HEK293 (cell line): ENCODE measurements around the gene RGS12.

Experiments used
- CTCF ChIA-PET: fragments of 350-600 bp; formaldehyde crosslinking; extraction: SDS; loops from one replicate; lab custom pipeline; 2021; ENCODE audit warnings: antibody characterized with exemption; lab: Yijun Ruan, JAX
- POLR2A ChIA-PET: fragments of 300-600 bp; formaldehyde crosslinking; extraction: SDS; loops from one replicate; lab custom pipeline; 2020; ENCODE audit warnings: antibody characterized with exemption, inconsistent platforms; lab: Yijun Ruan, JAX
- H3K27ac ChIP-seq: fragments of 200-500 bp; sonication (Bioruptor generic); 2 replicates; pipeline ENCODE4 v1.5.1; 2014; ENCODE audit warnings: low read depth, low read length, control low read depth, inconsistent platforms; ENCODE audit errors: extremely low read depth
- H3K36me3 ChIP-seq, 2 experiments: fragments of 200-500 bp in 1 of 2; sonication (Bioruptor generic) in 1 of 2; 1 replicate in 1 of 2; 2 replicates in 1 of 2; pipeline ENCODE4 v1.5.1; 2014 to 2017; ENCODE audit warnings: inconsistent platforms in 2 of 2, low read length in 2 of 2; ENCODE audit not compliant: control insufficient read depth in 2 of 2, insufficient read depth in 1 of 2
- H3K4me1 ChIP-seq: fragments of 200-500 bp; sonication (Bioruptor generic); 2 replicates; pipeline ENCODE4 v1.5.1; 2014; ENCODE audit warnings: mild to moderate bottlenecking, low read length, inconsistent platforms; ENCODE audit not compliant: control insufficient read depth, insufficient read depth
- H3K4me3 ChIP-seq: 2 replicates; pipeline ENCODE4 v1.5.1; 2011; ENCODE audit warnings: low read depth, mild to moderate bottlenecking, control low read depth, low read length, moderate library complexity
- H3K9me3 ChIP-seq: fragments of 200-500 bp; sonication (Bioruptor generic); 2 replicates; pipeline ENCODE4 v1.5.1; 2014; ENCODE audit warnings: low read depth, low read length, inconsistent platforms; ENCODE audit not compliant: control insufficient read depth, insufficient read depth
- EGR2 ChIP-seq: fragments of 450-650 bp; formaldehyde crosslinking; IDR thresholded peaks from 2 replicates; pipeline ENCODE4 v1.5.1; 2016; ENCODE audit warnings: low read depth, missing biosample characterization, missing genetic modification characterization
- TRIM28 ChIP-seq: IDR thresholded peaks from 2 replicates; pipeline ENCODE4 v1.6.1; 2011; ENCODE audit warnings: low read length, control low read depth, borderline replicate concordance
- ZBTB10 ChIP-seq: fragments of 450-650 bp; formaldehyde crosslinking; IDR thresholded peaks from 2 replicates; pipeline ENCODE4 v1.5.1; 2016; ENCODE audit warnings: missing biosample characterization, missing genetic modification characterization
- ZBTB11 ChIP-seq: fragments of 450-650 bp; formaldehyde crosslinking; conservative IDR thresholded peaks from 2 replicates; pipeline ENCODE4 v1.5.1; 2016; ENCODE audit warnings: low read depth, missing biosample characterization, missing genetic modification characterization
- ZBTB17 ChIP-seq: fragments of 450-650 bp; formaldehyde crosslinking; IDR thresholded peaks from 2 replicates; pipeline ENCODE4 v1.5.1; 2016; ENCODE audit warnings: missing biosample characterization, missing genetic modification characterization
- ZBTB44 ChIP-seq: fragments of 450-650 bp; IDR thresholded peaks from 2 replicates; pipeline ENCODE4 v1.5.1; 2018; ENCODE audit warnings: missing biosample characterization, mild to moderate bottlenecking, missing genetic modification characterization
- ZBTB48 ChIP-seq: fragments of 450-650 bp; formaldehyde crosslinking; IDR thresholded peaks from 2 replicates; pipeline ENCODE4 v1.5.1; 2016; ENCODE audit warnings: missing biosample characterization, missing genetic modification characterization
- ZFHX2 ChIP-seq: fragments of 450-650 bp; formaldehyde crosslinking; conservative IDR thresholded peaks from 2 replicates; pipeline ENCODE4 v1.5.1; 2016; ENCODE audit warnings: missing biosample characterization, missing genetic modification characterization
- ZFP37 ChIP-seq: fragments of 450-650 bp; formaldehyde crosslinking; IDR thresholded peaks from 2 replicates; pipeline ENCODE4 v1.5.1; 2016; ENCODE audit warnings: missing biosample characterization, missing genetic modification characterization
- ZNF112 ChIP-seq: fragments of 450-650 bp; formaldehyde crosslinking; IDR thresholded peaks from 2 replicates; pipeline ENCODE4 v1.5.0; 2017; ENCODE audit warnings: missing biosample characterization, missing genetic modification characterization
- ZNF133 ChIP-seq: fragments of 450-650 bp; formaldehyde crosslinking; IDR thresholded peaks from 2 replicates; pipeline ENCODE4 v1.5.1; 2016; ENCODE audit warnings: missing biosample characterization, missing genetic modification characterization
- ZNF280D ChIP-seq: fragments of 450-650 bp; formaldehyde crosslinking; IDR thresholded peaks from 2 replicates; pipeline ENCODE4 v1.5.1; 2016; ENCODE audit warnings: missing biosample characterization, missing genetic modification characterization
- ZNF335 ChIP-seq: fragments of 450-650 bp; formaldehyde crosslinking; conservative IDR thresholded peaks from 2 replicates; pipeline ENCODE4 v1.5.1; 2016; ENCODE audit warnings: missing biosample characterization, missing genetic modification characterization
- ZNF449 ChIP-seq: fragments of 450-650 bp; formaldehyde crosslinking; IDR thresholded peaks from 2 replicates; pipeline ENCODE4 v1.5.1; 2017; ENCODE audit warnings: missing biosample characterization, mild to moderate bottlenecking, missing genetic modification characterization, moderate library complexity
- ZNF600 ChIP-seq: fragments of 450-650 bp; formaldehyde crosslinking; IDR thresholded peaks from 2 replicates; pipeline ENCODE4 v1.5.1; 2016; ENCODE audit warnings: missing biosample characterization, missing genetic modification characterization
- ZNF629 ChIP-seq: fragments of 450-650 bp; formaldehyde crosslinking; IDR thresholded peaks from 2 replicates; pipeline ENCODE4 v1.5.1; 2017; ENCODE audit warnings: missing biosample characterization, missing genetic modification characterization
- ZNF830 ChIP-seq: fragments of 450-650 bp; IDR thresholded peaks from 2 replicates; pipeline ENCODE4 v1.5.0; 2018; ENCODE audit warnings: missing biosample characterization, missing genetic modification characterization, low read depth, mild to moderate bottlenecking, moderate library complexity
- TF ChIP-seq, protein P1 (sequence below): fragments of 450-650 bp; formaldehyde crosslinking; IDR thresholded peaks from 2 replicates; pipeline ENCODE4 v1.5.1; 2016; ENCODE audit warnings: missing biosample characterization, missing genetic modification characterization
- TF ChIP-seq, protein P2 (sequence below): fragments of 450-650 bp; formaldehyde crosslinking; optimal IDR thresholded peaks from 2 replicates; pipeline ENCODE3; 2016; ENCODE audit warnings: missing biosample characterization, mild to moderate bottlenecking, missing genetic modification characterization
- TF ChIP-seq, protein P3 (sequence below): fragments of 450-650 bp; formaldehyde crosslinking; IDR thresholded peaks from 2 replicates; pipeline ENCODE4 v1.5.1; 2016; ENCODE audit warnings: missing biosample characterization, missing genetic modification characterization

RGS12 gene

GRCh38 chr4:3342182-3342854 lies 49.5 kb downstream of the RGS12 start:
- no peaks in the 10 kb centered on the region for H3K9me3 ChIP-seq
- H3K27ac ChIP-seq: no peak overlapping the region
- H3K4me3 ChIP-seq: no peak overlapping the region
- ChIA-PET CTCF (interaction anchor here (0.8 kb wide), 1 partner anchor 9 kb away, joined by 3 read pairs; no protein-coding TSS in a partner anchor), POLR2A (no interaction called here)
- no peaks in the 10 kb centered on the region for H3K36me3 ChIP-seq
- H3K4me1 ChIP-seq: no peaks in the 10 kb centered on the region
- TF ChIP-seq EGR2 (tag by site-specific recombination) (peak; percentile 57), ZBTB17 (tag by site-specific recombination) (peak; percentile 42), ZNF449 (no peak), ZNF133 (tag by site-specific recombination) (no peak), ZNF600 (tag by site-specific recombination) (peak; percentile 78), TRIM28 (0 out of 2 replicates have a peak, but pooled peaks have one; percentile 24), ZBTB44 (tag by site-specific recombination) (no peak), ZBTB48 (tag by site-specific recombination) (no peak), ZNF335 (tag by site-specific recombination) (no peak), ZBTB11 (no peak), ZBTB10 (tag by site-specific recombination) (no peak), ZFP37 (no peak), ZFHX2 (peak; percentile 64), ZNF830 (tag by site-specific recombination) (no peak), ZNF629 (tag by site-specific recombination) (peak; percentile 55), ZNF112 (tag by site-specific recombination) (no peak), ZNF280D (tag by site-specific recombination) (no peak)
- TF ChIP-seq, protein P1, sequence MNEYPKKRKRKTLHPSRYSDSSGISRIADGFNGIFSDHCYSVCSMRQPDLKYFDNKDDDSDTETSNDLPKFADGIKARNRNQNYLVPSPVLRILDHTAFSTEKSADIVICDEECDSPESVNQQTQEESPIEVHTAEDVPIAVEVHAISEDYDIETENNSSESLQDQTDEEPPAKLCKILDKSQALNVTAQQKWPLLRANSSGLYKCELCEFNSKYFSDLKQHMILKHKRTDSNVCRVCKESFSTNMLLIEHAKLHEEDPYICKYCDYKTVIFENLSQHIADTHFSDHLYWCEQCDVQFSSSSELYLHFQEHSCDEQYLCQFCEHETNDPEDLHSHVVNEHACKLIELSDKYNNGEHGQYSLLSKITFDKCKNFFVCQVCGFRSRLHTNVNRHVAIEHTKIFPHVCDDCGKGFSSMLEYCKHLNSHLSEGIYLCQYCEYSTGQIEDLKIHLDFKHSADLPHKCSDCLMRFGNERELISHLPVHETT (tag by site-specific recombination): no peak
- TF ChIP-seq, protein P2, sequence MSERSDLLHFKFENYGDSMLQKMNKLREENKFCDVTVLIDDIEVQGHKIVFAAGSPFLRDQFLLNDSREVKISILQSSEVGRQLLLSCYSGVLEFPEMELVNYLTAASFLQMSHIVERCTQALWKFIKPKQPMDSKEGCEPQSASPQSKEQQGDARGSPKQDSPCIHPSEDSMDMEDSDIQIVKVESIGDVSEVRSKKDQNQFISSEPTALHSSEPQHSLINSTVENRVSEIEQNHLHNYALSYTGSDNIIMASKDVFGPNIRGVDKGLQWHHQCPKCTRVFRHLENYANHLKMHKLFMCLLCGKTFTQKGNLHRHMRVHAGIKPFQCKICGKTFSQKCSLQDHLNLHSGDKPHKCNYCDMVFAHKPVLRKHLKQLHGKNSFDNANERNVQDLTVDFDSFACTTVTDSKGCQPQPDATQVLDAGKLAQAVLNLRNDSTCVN (tag by site-specific recombination): no peak
- TF ChIP-seq, protein P3, sequence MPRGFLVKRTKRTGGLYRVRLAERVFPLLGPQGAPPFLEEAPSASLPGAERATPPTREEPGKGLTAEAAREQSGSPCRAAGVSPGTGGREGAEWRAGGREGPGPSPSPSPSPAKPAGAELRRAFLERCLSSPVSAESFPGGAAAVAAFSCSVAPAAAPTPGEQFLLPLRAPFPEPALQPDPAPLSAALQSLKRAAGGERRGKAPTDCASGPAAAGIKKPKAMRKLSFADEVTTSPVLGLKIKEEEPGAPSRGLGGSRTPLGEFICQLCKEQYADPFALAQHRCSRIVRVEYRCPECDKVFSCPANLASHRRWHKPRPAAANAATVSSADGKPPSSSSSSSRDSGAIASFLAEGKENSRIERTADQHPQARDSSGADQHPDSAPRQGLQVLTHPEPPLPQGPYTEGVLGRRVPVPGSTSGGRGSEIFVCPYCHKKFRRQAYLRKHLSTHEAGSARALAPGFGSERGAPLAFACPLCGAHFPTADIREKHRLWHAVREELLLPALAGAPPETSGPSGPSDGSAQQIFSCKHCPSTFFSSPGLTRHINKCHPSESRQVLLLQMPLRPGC (tag by site-specific recombination): no peak
